Measurements from ENCODE around the gene KDM8.

KDM8 gene

GRCh38 chr16:27185776-27186130, 17.6 kb upstream of the KDM8 start:
- H3K36me3 ChIP-seq (replicated peaks): no peaks in the 10 kb centered on the region
- no peak overlapping the region for H3K4me3 ChIP-seq (ENCODE audit: low read depth, low read length)
- DNase-seq: no peak
- in situ Hi-C loops (cut with HindIII; ENCODE audit: low pct_ligation_motif_present, low sequenced_read_pairs): no loop called here
- no peak overlapping the region for H3K27ac ChIP-seq
- no peaks in the 10 kb centered on the region for H3K27me3 ChIP-seq (replicated peaks)
- TF ChIP-seq, protein P1, sequence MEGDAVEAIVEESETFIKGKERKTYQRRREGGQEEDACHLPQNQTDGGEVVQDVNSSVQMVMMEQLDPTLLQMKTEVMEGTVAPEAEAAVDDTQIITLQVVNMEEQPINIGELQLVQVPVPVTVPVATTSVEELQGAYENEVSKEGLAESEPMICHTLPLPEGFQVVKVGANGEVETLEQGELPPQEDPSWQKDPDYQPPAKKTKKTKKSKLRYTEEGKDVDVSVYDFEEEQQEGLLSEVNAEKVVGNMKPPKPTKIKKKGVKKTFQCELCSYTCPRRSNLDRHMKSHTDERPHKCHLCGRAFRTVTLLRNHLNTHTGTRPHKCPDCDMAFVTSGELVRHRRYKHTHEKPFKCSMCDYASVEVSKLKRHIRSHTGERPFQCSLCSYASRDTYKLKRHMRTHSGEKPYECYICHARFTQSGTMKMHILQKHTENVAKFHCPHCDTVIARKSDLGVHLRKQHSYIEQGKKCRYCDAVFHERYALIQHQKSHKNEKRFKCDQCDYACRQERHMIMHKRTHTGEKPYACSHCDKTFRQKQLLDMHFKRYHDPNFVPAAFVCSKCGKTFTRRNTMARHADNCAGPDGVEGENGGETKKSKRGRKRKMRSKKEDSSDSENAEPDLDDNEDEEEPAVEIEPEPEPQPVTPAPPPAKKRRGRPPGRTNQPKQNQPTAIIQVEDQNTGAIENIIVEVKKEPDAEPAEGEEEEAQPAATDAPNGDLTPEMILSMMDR (IDR thresholded peaks at IDR 0.05; ENCODE audit: low read depth, low read length, missing control alignments): no peak

- no peak for DNase-seq
- Histone ChIP-seq H3K27ac (no peak overlapping the region), H3K4me3 (ENCODE audit: low read depth, low read length) (no peak overlapping the region), H3K36me3 (replicated peaks) (no peaks in the 10 kb centered on the region), H3K27me3 (replicated peaks) (no peaks in the 10 kb centered on the region)
- in situ Hi-C loops (cut with HindIII; ENCODE audit: low pct_ligation_motif_present, low sequenced_read_pairs): no loop called here
- TF ChIP-seq, protein P1 (IDR thresholded peaks at IDR 0.05; ENCODE audit: low read depth, low read length, missing control alignments): no peak
Observed at GRCh38 chr16:27188633-27189032, 14.7 kb upstream of the KDM8 start.

DNA sequence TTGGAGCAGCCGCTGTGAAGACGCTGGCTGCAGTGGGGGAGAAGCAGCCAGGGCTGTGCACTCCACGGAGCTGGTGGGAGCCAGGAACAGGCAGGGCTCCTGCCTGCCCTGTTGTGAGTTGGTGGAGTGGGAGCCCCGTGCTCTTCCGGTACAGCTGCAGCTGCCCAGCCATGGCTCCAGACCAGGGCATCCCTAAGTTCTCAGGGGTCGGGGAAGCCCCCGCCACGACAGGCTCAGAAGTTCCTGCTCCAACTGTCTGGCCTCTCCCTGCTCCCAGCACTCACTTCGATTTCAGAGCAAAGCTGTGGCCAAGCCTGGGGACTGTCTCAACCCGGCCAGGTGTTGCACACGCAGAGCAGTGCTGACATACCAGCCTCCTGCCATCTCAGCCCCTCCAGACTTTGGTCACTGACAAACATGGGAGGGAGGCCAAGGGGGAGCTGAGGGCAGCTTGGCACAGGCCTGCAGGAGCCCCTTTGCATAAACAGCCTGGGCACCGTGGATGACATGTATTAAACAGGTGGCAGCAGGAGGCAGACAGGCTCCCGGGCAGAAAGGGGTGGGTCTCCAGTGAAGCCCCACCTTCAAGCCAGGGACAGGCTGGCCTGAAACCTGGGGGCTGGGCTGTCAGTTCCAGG, 13.9 kb upstream of the KDM8 start:
- TF ChIP-seq, protein P1 (IDR thresholded peaks at IDR 0.05; ENCODE audit: low read depth, low read length, missing control alignments): no peak
- in situ Hi-C loops (cut with HindIII; ENCODE audit: low pct_ligation_motif_present, low sequenced_read_pairs): no loop called here
- H3K27ac ChIP-seq: no peak overlapping the region
- H3K4me3 ChIP-seq (ENCODE audit: low read depth, low read length): no peak overlapping the region
- H3K27me3 ChIP-seq (replicated peaks): no peaks in the 10 kb centered on the region
- H3K36me3 ChIP-seq (replicated peaks): no peaks in the 10 kb centered on the region
- no peak for DNase-seq

GRCh38 chr16:27190316-27190871, 12.9 kb upstream of the KDM8 start:
- Histone ChIP-seq H3K27ac (no peak overlapping the region), H3K4me3 (ENCODE audit: low read depth, low read length) (no peak overlapping the region), H3K36me3 (replicated peaks) (no peaks in the 10 kb centered on the region), H3K27me3 (replicated peaks) (no peaks in the 10 kb centered on the region)
- TF ChIP-seq, protein P1 (IDR thresholded peaks at IDR 0.05; ENCODE audit: low read depth, low read length, missing control alignments): no peak
- no peak for DNase-seq
- in situ Hi-C loops (cut with HindIII; ENCODE audit: low pct_ligation_motif_present, low sequenced_read_pairs): no loop called here

GRCh38 chr16:27191352-27191924, 11.9 kb upstream of the KDM8 start:
- Histone ChIP-seq H3K27me3 (replicated peaks) (no peaks in the 10 kb centered on the region), H3K27ac (no peak overlapping the region)
- in situ Hi-C loops (cut with HindIII; ENCODE audit: low pct_ligation_motif_present, low sequenced_read_pairs): no loop called here

More at GRCh38 chr16:27191352-27191924, 11.9 kb upstream of the KDM8 start:
- Histone ChIP-seq H3K36me3 (replicated peaks) (no peaks in the 10 kb centered on the region), H3K4me3 (ENCODE audit: low read depth, low read length) (no peak overlapping the region)
- TF ChIP-seq, protein P1 (IDR thresholded peaks at IDR 0.05; ENCODE audit: low read depth, low read length, missing control alignments): no peak
- no peak for DNase-seq
